ENCODE data around the gene SPNS1. TPM values are rescaled to one million over a fixed set of nuclear protein-coding genes. Genes with fewer than 3 reads are reported as not detected.

Gene SPNS1
- total and polyA plus RNA-seq, 2 of the 8 experiments (the other 6 are each of a cell fraction or from before 2014, with no cell fraction given), result 48.8 to 66.9 TPM

DNA sequence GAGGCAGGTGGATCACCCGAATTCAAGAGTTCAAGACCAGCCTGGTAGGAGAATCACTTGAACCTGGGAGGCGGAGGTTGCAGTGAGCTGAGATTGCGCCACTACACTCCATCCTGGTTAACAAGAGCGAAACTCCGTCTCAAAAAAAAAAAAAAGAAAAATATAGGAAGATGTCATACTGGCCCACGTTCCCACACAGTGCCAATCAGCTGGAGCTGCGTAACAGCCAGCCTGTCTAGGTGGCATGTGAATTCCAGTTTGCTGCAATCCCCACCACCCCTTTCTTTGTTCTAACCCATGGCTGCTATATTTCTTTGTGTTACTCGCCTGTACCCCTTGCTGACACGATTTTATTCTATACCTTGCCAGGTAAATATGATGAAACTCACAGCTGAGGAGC is 16.4 kb upstream of the SPNS1 start:
- H3K36me3 ChIP-seq (ENCODE audit: control insufficient read depth in 2 of 4, insufficient read depth in 4 of 4, low read length in 3 of 4), result peaks cover 29 to 77% (median 62%) of the 10 kb centered on the region in 4 experiments
- H3K18ac ChIP-seq (ENCODE audit: extremely low read depth, low read length), result no peak overlapping the region
- no peak overlapping the region for H3K4me3 ChIP-seq (ENCODE audit: extremely low read depth in 1 of 4, insufficient read depth in 2 of 4, low read depth in 3 of 4, low read length in 4 of 4)
- H2AK5ac ChIP-seq (ENCODE audit: low read depth, low read length), result no peak overlapping the region
- H3K9ac ChIP-seq (replicated peaks in 1 of 4; ENCODE audit: extremely low read depth in 1 of 4, low read depth in 3 of 4, low read length in 3 of 4), result no peak overlapping the region
- H4K91ac ChIP-seq (replicated peaks; ENCODE audit: insufficient read length, low read length), result no peak overlapping the region
- no peak overlapping the region for H3K56ac ChIP-seq (replicated peaks; ENCODE audit: insufficient read length, low read depth, low read length)
- CTCF ChIA-PET (ENCODE audit: partially characterized antibody), result interaction anchor here (0.6 to 0.7 kb wide), 3 partner anchors 19 to 771 kb away, joined by 3 to 4 read pairs (median 3); no protein-coding TSS in a partner anchor
- peaks cover 3 to 4% of the 10 kb centered on the region in 2 experiments for H4K20me1 ChIP-seq (replicated peaks in 1 of 2; ENCODE audit: control insufficient read depth in 1 of 2, insufficient read depth in 2 of 2, low read length in 2 of 2)
- H3K23me2 ChIP-seq (ENCODE audit: low read depth, low read length), result no peaks in the 10 kb centered on the region
- H3K79me1 ChIP-seq (ENCODE audit: low read depth, low read length), result peaks cover 4% of the 10 kb centered on the region
- no peaks in the 10 kb centered on the region for H3K27me3 ChIP-seq (replicated peaks in 1 of 4; ENCODE audit: control insufficient read depth in 3 of 4, extremely low read depth in 1 of 4, insufficient read depth in 3 of 4, low read length in 3 of 4)
- TF ChIP-seq MAFK (IDR thresholded peaks at IDR 0.05; ENCODE audit: low read depth, low read length) (no peak), ZNF274 (IDR thresholded peaks at IDR 0.05; ENCODE audit: borderline replicate concordance, extremely low read depth, low read length) (no peak), KDM1A (IDR thresholded peaks at IDR 0.05; ENCODE audit: borderline replicate concordance, low read length) (no peak), TCF12 (IDR thresholded peaks at IDR 0.05; ENCODE audit: low read depth, low read length) (no peak)
- TF ChIP-seq, protein P1, sequence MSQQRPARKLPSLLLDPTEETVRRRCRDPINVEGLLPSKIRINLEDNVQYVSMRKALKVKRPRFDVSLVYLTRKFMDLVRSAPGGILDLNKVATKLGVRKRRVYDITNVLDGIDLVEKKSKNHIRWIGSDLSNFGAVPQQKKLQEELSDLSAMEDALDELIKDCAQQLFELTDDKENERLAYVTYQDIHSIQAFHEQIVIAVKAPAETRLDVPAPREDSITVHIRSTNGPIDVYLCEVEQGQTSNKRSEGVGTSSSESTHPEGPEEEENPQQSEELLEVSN (IDR thresholded peaks at IDR 0.05), result no peak
- H3K4ac ChIP-seq (replicated peaks; ENCODE audit: insufficient read length, low read depth, low read length), result no peak overlapping the region
- POLR2A ChIA-PET (ENCODE audit: partially characterized antibody), result interaction anchor here (0.6 to 1.6 kb wide), 5 partner anchors 11 to 763 kb away, joined by 3 to 4 read pairs (median 3); no protein-coding TSS in a partner anchor
- DNase-seq (ENCODE audit: low read depth in 1 of 2, low spot score in 2 of 2) (no peak), FAIRE-seq (no peak)
- no peak overlapping the region for H4K5ac ChIP-seq (ENCODE audit: insufficient read length, low read depth, low read length)
- no peak overlapping the region for H3K23ac ChIP-seq (ENCODE audit: insufficient read length)
- no peak overlapping the region for H2BK15ac ChIP-seq (ENCODE audit: low read length)
- H2BK120ac ChIP-seq (replicated peaks; ENCODE audit: low read depth, low read length), result no peak overlapping the region
- H3K79me2 ChIP-seq (ENCODE audit: control insufficient read depth in 1 of 2, insufficient read depth in 2 of 2, low read length in 2 of 2), result peaks cover 0 to 3% of the 10 kb centered on the region in 2 experiments; a peak in 1 of 4 replicates
- H3K4me2 ChIP-seq (ENCODE audit: insufficient read depth in 1 of 2, low read depth in 2 of 2, low read length in 2 of 2), result no peak overlapping the region
- no peaks in the 10 kb centered on the region for H3K4me1 ChIP-seq (replicated peaks in 1 of 4; ENCODE audit: control insufficient read depth in 3 of 4, insufficient read depth in 4 of 4, low read length in 3 of 4)
- H2AFZ ChIP-seq (ENCODE audit: low read length), result no peak overlapping the region
- 93% methylated on average over 8 of the region's 9 CpGs; no CpG with 5 or more reads in 1 of the 2 experiments for WGBS, 2 experiments (ENCODE audit: extremely low coverage in 1 of 2, insufficient coverage in 1 of 2, insufficient read length in 1 of 2, insufficient replicate concordance in 2 of 2, low coverage in 1 of 2, low lambda C conversion rate in 2 of 2, missing lambda C conversion rate in 1 of 2)
- no peak overlapping the region for H3K27ac ChIP-seq (ENCODE audit: low read depth, low read length)
- no peak overlapping the region for H3K14ac ChIP-seq (ENCODE audit: insufficient read length)
- H3K9me3 ChIP-seq (ENCODE audit: insufficient read depth in 2 of 2, low read depth in 1 of 2, low read length in 1 of 2), result no peaks in the 10 kb centered on the region
- H2BK12ac ChIP-seq (ENCODE audit: low read depth, low read length), result no peak overlapping the region
- H2BK20ac ChIP-seq (ENCODE audit: low read length), result no peak overlapping the region
- no peak overlapping the region for H4K8ac ChIP-seq (ENCODE audit: extremely low read depth, insufficient read depth, low read length)
- no peak overlapping the region for H2BK5ac ChIP-seq (ENCODE audit: low read depth, low read length)

Measured in H1 (cell line).